Astrocyte (in vitro differentiated cells and primary cell): Measurements from ENCODE around the gene TGM5. TPM values are rescaled to one million over a fixed set of nuclear protein-coding genes. Genes with fewer than 3 reads are reported as not detected.

Experiments
- DNase-seq: peaks from one replicate; pipeline ENCODE4 v3.0.0-alpha.2; 2010; ENCODE audit warnings: low read depth
- FAIRE-seq: peaks from 2 replicates; lab custom pipeline; 2011; peaks lifted over from hg19 to GRCh38; lab: Jason Lieb, UNC
- H2AFZ ChIP-seq: 2 replicates; pipeline ENCODE4 v1.6.0; 2012; ENCODE audit warnings: low read depth, low read length, inconsistent platforms
- H3K27ac ChIP-seq: 2 replicates; pipeline ENCODE4 v1.5.1; 2011; ENCODE audit warnings: low read depth, low read length, inconsistent platforms
- H3K27me3 ChIP-seq: 2 replicates; pipeline ENCODE4 v1.6.0; 2011; ENCODE audit warnings: low read length, inconsistent platforms; ENCODE audit not compliant: insufficient read depth
- H3K36me3 ChIP-seq: 2 replicates; pipeline ENCODE4 v1.5.1; 2011; ENCODE audit warnings: low read length, inconsistent platforms; ENCODE audit not compliant: insufficient read depth
- H3K4me1 ChIP-seq: 2 replicates; pipeline ENCODE4 v1.5.1; 2011; ENCODE audit warnings: low read length, inconsistent platforms; ENCODE audit not compliant: insufficient read depth
- H3K4me2 ChIP-seq: 2 replicates; pipeline ENCODE4 v1.6.0; 2012; ENCODE audit warnings: low read length, inconsistent platforms
- H3K4me3 ChIP-seq: 2 replicates; pipeline ENCODE4 v1.5.1; 2011; ENCODE audit warnings: low read depth, mild to moderate bottlenecking, low read length, inconsistent platforms; ENCODE audit not compliant: insufficient read depth
- H3K79me2 ChIP-seq: 2 replicates; pipeline ENCODE4 v1.6.0; 2012; ENCODE audit warnings: mild to moderate bottlenecking, low read length, inconsistent platforms; ENCODE audit not compliant: insufficient read depth
- H3K9ac ChIP-seq: 2 replicates; pipeline ENCODE4 v1.6.0; 2012; ENCODE audit warnings: mild to moderate bottlenecking, low read length, inconsistent platforms
- H3K9me3 ChIP-seq: 2 replicates; pipeline ENCODE4 v1.5.1; 2012; ENCODE audit warnings: low read depth, mild to moderate bottlenecking, low read length, inconsistent platforms; ENCODE audit not compliant: insufficient read depth
- H4K20me1 ChIP-seq: 2 replicates; pipeline ENCODE4 v1.6.0; 2012; ENCODE audit warnings: low read length, inconsistent platforms; ENCODE audit not compliant: insufficient read depth
- H3K27ac Mint-ChIP-seq: one replicate; pipeline ENCODE4 v1.8.0; 2021; ENCODE audit warnings: mild to moderate bottlenecking, mixed read lengths; ENCODE audit not compliant: unreplicated experiment
- H3K27me3 Mint-ChIP-seq: one replicate; pipeline ENCODE4 v1.8.0; 2021; ENCODE audit warnings: low read depth, mixed read lengths; ENCODE audit not compliant: unreplicated experiment
- H3K36me3 Mint-ChIP-seq: one replicate; pipeline ENCODE4 v1.8.0; 2021; ENCODE audit warnings: low read depth, mixed read lengths; ENCODE audit not compliant: unreplicated experiment
- H3K4me1 Mint-ChIP-seq: one replicate; pipeline ENCODE4 v1.8.0; 2021; ENCODE audit warnings: low read depth, mixed read lengths; ENCODE audit not compliant: unreplicated experiment
- H3K4me3 Mint-ChIP-seq: one replicate; pipeline ENCODE4 v1.8.0; 2021; ENCODE audit warnings: mild to moderate bottlenecking, moderate library complexity, mixed read lengths; ENCODE audit not compliant: unreplicated experiment
- H3K9me3 Mint-ChIP-seq: one replicate; pipeline ENCODE4 v1.8.0; 2021; ENCODE audit warnings: mild to moderate bottlenecking, mixed read lengths; ENCODE audit not compliant: unreplicated experiment
- EZH2 ChIP-seq: IDR thresholded peaks from 2 replicates; pipeline ENCODE4 v1.6.1; 2012; ENCODE audit warnings: mild to moderate bottlenecking, low read length, inconsistent platforms; ENCODE audit not compliant: insufficient read depth
- total RNA-seq: library from RNA; stranded (reverse); gene quantifications from 2 replicates; pipeline ENCODE4 v1.2.1, GENCODE V29; 2021
- TF ChIP-seq, protein P1 (sequence below): IDR thresholded peaks from 2 replicates; pipeline ENCODE4 v1.5.1; 2011; ENCODE audit warnings: low read depth, mild to moderate bottlenecking, inconsistent platforms, low read length, moderate library complexity; ENCODE audit not compliant: insufficient read depth

Gene TGM5
- total RNA-seq, 1 donor from 2014 or later, result 0.16 TPM

DNA sequence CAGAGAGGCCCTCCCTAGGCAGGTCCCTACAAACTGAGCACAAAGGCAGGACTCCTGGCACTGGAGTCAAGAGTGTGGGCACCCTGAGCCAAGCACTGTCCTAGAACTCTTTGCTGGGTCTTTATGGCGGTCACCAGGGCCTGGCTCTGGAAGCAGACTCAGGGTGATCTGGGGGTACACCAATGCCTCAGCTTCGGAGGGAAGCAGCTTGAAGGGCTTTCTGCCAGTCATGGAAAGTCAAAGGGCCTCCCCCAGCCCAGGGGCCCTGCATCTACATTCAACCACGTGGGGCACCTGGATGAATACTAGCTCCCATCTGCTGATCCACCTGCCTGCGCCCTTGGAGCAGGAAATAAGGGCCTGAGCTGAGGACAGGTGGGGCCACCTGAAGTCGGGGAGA lies 53.3 kb downstream of the TGM5 start:
- H3K79me2 ChIP-seq, result no peaks in the 10 kb centered on the region
- no peaks in the 10 kb centered on the region for H3K36me3 ChIP-seq
- H3K9me3 ChIP-seq, result no peaks in the 10 kb centered on the region
- H3K36me3 Mint-ChIP-seq, result peaks cover 5% of the 10 kb centered on the region
- peaks cover 51% of the 10 kb centered on the region for H3K27me3 Mint-ChIP-seq
- H3K9me3 Mint-ChIP-seq, result no peaks in the 10 kb centered on the region
- no peak overlapping the region for H3K27ac Mint-ChIP-seq
- FAIRE-seq (no peak), DNase-seq (no peak)
- no peaks in the 10 kb centered on the region for H3K4me1 Mint-ChIP-seq
- H3K4me3 ChIP-seq, result no peak overlapping the region
- peaks cover 25% of the 10 kb centered on the region for H3K27me3 ChIP-seq
- no peak overlapping the region for H3K9ac ChIP-seq
- no peak overlapping the region for H3K4me3 Mint-ChIP-seq
- H3K27ac ChIP-seq, result no peak overlapping the region
- H3K4me1 ChIP-seq, result no peaks in the 10 kb centered on the region
- no peak overlapping the region for H2AFZ ChIP-seq
- H4K20me1 ChIP-seq, result no peaks in the 10 kb centered on the region
- TF ChIP-seq, protein P1, sequence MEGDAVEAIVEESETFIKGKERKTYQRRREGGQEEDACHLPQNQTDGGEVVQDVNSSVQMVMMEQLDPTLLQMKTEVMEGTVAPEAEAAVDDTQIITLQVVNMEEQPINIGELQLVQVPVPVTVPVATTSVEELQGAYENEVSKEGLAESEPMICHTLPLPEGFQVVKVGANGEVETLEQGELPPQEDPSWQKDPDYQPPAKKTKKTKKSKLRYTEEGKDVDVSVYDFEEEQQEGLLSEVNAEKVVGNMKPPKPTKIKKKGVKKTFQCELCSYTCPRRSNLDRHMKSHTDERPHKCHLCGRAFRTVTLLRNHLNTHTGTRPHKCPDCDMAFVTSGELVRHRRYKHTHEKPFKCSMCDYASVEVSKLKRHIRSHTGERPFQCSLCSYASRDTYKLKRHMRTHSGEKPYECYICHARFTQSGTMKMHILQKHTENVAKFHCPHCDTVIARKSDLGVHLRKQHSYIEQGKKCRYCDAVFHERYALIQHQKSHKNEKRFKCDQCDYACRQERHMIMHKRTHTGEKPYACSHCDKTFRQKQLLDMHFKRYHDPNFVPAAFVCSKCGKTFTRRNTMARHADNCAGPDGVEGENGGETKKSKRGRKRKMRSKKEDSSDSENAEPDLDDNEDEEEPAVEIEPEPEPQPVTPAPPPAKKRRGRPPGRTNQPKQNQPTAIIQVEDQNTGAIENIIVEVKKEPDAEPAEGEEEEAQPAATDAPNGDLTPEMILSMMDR, result no peak
- TF ChIP-seq EZH2, result no peak
- H3K4me2 ChIP-seq, result no peak overlapping the region

DNA sequence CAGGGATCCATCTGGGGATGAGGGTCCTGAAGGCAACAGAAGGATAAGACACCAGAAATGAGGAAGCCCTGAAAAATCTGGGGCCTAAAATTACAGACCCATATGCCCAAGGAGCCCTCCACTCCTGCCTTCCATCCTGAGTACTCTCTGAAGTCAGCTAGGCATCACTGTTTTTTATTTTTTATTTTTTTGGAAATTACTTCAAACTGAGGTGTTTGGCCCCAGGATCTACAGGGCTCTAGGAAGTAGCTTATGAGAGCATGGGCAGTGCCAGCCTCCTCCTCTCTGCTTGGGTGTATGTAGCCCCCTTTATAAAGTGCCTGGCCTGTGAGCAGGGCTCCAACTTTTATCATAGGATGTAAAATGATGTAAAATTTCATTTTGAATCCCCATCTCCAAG lies 53.8 kb downstream of the TGM5 start:
- H3K36me3 Mint-ChIP-seq, result peaks cover 5% of the 10 kb centered on the region
- Histone ChIP-seq H3K36me3 (no peaks in the 10 kb centered on the region), H3K27ac (no peak overlapping the region), H3K79me2 (no peaks in the 10 kb centered on the region), H3K9me3 (no peaks in the 10 kb centered on the region), H3K27me3 (peaks cover 25% of the 10 kb centered on the region), H3K4me3 (no peak overlapping the region), H2AFZ (no peak overlapping the region), H3K4me2 (no peak overlapping the region), H4K20me1 (no peaks in the 10 kb centered on the region), H3K9ac (no peak overlapping the region), H3K4me1 (no peaks in the 10 kb centered on the region)
- no peak overlapping the region for H3K27ac Mint-ChIP-seq
- H3K9me3 Mint-ChIP-seq, result no peaks in the 10 kb centered on the region
- H3K27me3 Mint-ChIP-seq, result peaks cover 49% of the 10 kb centered on the region
- no peaks in the 10 kb centered on the region for H3K4me1 Mint-ChIP-seq
- TF ChIP-seq EZH2, result no peak
- TF ChIP-seq, protein P1, result no peak
- no peak overlapping the region for H3K4me3 Mint-ChIP-seq
- DNase-seq (no peak), FAIRE-seq (no peak)

DNA sequence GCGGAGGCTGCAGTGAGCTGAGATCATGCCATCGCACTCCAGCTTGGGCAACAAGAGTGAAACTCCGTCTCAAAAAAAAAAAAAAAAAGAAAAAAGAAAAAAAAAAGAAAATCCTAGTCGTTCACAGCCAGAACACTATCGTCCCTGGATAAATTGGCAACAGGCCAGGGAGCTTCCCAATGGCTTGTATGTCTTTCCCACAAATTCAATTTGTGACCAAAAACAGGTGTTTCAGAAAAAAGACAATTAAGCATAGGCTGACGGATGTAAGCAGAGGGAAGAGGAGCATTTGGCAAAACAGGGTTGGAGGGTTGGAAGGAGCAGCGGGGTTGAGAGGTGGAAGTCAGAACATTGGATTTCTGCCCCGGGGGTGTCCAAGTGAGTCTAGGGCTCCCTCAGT lies 54.4 kb downstream of the TGM5 start:
- peaks cover 52% of the 10 kb centered on the region for H3K27me3 Mint-ChIP-seq
- FAIRE-seq, result no peak

More for the DNA sequence above, 54.4 kb downstream of the TGM5 start:
- no peak overlapping the region for H2AFZ ChIP-seq
- no peaks in the 10 kb centered on the region for H3K9me3 Mint-ChIP-seq
- peaks cover 5% of the 10 kb centered on the region for H3K36me3 Mint-ChIP-seq
- no peak overlapping the region for H3K4me3 Mint-ChIP-seq
- H3K79me2 ChIP-seq, result no peaks in the 10 kb centered on the region
- no peak overlapping the region for H3K27ac Mint-ChIP-seq
- no peak for DNase-seq
- H3K4me1 Mint-ChIP-seq, result no peaks in the 10 kb centered on the region
- no peaks in the 10 kb centered on the region for H3K4me1 ChIP-seq
- H3K9me3 ChIP-seq, result no peaks in the 10 kb centered on the region
- H3K9ac ChIP-seq, result no peak overlapping the region
- H3K27ac ChIP-seq, result no peak overlapping the region
- peaks cover 28% of the 10 kb centered on the region for H3K27me3 ChIP-seq
- no peaks in the 10 kb centered on the region for H4K20me1 ChIP-seq
- H3K4me2 ChIP-seq, result no peak overlapping the region
- H3K36me3 ChIP-seq, result no peaks in the 10 kb centered on the region
- H3K4me3 ChIP-seq, result no peak overlapping the region
- TF ChIP-seq, protein P1, result no peak
- TF ChIP-seq EZH2, result no peak
